Kidney (tissue), 14 donors: ENCODE results near the gene SIM2. TPM values are rescaled to one million over a fixed set of nuclear protein-coding genes. Genes with fewer than 3 reads are reported as not detected.

Experiments used
- DNase-seq, 5 donors: peaks; one replicate each; pipeline ENCODE4 v3.0.0-alpha.2; 2013 to 2020
- FAIRE-seq: peaks from 2 replicates; lab custom pipeline; 2012; peaks lifted over from hg19 to GRCh38; lab: Jason Lieb, UNC
- H3K27ac ChIP-seq, 2 donors: one replicate each; pipeline ENCODE4 v1.7.0; 2013; ENCODE audit warnings: low read depth in 2 of 2, low read length in 2 of 2, inconsistent platforms in 1 of 2
- H3K27me3 ChIP-seq: one replicate; pipeline ENCODE4 v1.7.1; 2013; ENCODE audit warnings: low read length, inconsistent platforms; ENCODE audit not compliant: control insufficient read depth, insufficient read depth
- H3K36me3 ChIP-seq, 3 donors: one replicate each; pipeline versions ENCODE4 v1.7.0 to v1.7.1; 2013; ENCODE audit warnings: low read length in 3 of 3, control low read depth in 1 of 3, inconsistent platforms in 1 of 3; ENCODE audit not compliant: insufficient read depth in 3 of 3, control insufficient read depth in 2 of 3
- H3K4me1 ChIP-seq, 3 donors: one replicate each; pipeline versions ENCODE4 v1.7.0 to v1.7.1; 2013; ENCODE audit warnings: low read length in 3 of 3, inconsistent platforms in 1 of 3, low read depth in 1 of 3; ENCODE audit not compliant: control insufficient read depth in 2 of 3, insufficient read depth in 2 of 3
- H3K4me3 ChIP-seq, 3 donors: one replicate each; pipeline versions ENCODE4 v1.7.0 to v1.8.1; 2013; ENCODE audit warnings: low read length in 3 of 3, control low read depth in 1 of 3, inconsistent platforms in 1 of 3
- H3K9ac ChIP-seq, 3 donors: one replicate each; pipeline versions ENCODE4 v1.7.0 to v1.7.1; 2013; ENCODE audit warnings: low read length in 3 of 3, control low read depth in 1 of 3, inconsistent platforms in 1 of 3
- H3K9me3 ChIP-seq, 3 donors: one replicate each; pipeline versions ENCODE4 v1.7.0 to v1.7.1; 2013; ENCODE audit warnings: low read length in 3 of 3, control low read depth in 1 of 3, inconsistent platforms in 1 of 3; ENCODE audit not compliant: control insufficient read depth in 2 of 3, insufficient read depth in 1 of 3
- CTCF ChIP-seq: IDR thresholded peaks from 3 replicates; pipeline ENCODE4 v1.5.1; 2012; ENCODE audit warnings: mild to moderate bottlenecking, moderate library complexity, borderline replicate concordance; ENCODE audit not compliant: insufficient read depth; ENCODE audit errors: extremely low read depth
- intact Hi-C: fragments of 100-400 bp; cut with DNase I; formaldehyde crosslinking; loops from one replicate; pipeline ENCODE4 v1.11.1; 2022
- polyA plus RNA-seq: library from polyadenylated mRNA; stranded (reverse); fragments of 350-450 nt; fragmentation: Illumina TruSeq; extraction: RNeasy Lipid Tissue Mini Kit (QIAGEN cat#74804); gene quantifications from one replicate; pipeline ENCODE4 v1.2.3, GENCODE V29; 2014; ENCODE audit warnings: low read depth, low replicate concordance; ENCODE audit not compliant: insufficient read depth
- total RNA-seq: library from RNA; stranded (reverse); fragmentation: NEBNext Ultra II Directional; extraction: Animal tissue kit (Norgen Biotek cat#: 25700); gene quantifications from one replicate; pipeline ENCODE4 v1.2.1, GENCODE V29; 2021
- donor health status: control.
- donor health status: control.
- donor health status: control.
- donor health status: control.
- donor health status: control.
- donor health status: DM: yes; HTN: yes; CAD: no.
- donor health status: Normal renal cell carcinoma (clear cell type).

SIM2 gene
- total and polyA plus RNA-seq, 2 donors from 2014 or later = 6.5 to 71.3 TPM

GRCh38 chr21:36784947-36785346, 86.0 kb downstream of the SIM2 start:
- Histone ChIP-seq H3K4me1 (no peaks in the 10 kb centered on the region), H3K27me3 (no peaks in the 10 kb centered on the region), H3K9me3 (no peaks in the 10 kb centered on the region), H3K9ac (no peak overlapping the region), H3K27ac (no peak overlapping the region), H3K4me3 (no peak overlapping the region), H3K36me3 (no peaks in the 10 kb centered on the region)
- no peak for TF ChIP-seq CTCF
- intact Hi-C loops = no loop called here
- DNase-seq = no peak
- FAIRE-seq = no peak

GRCh38 chr21:36785615-36786014, 86.7 kb downstream of the SIM2 start:
- Histone ChIP-seq H3K4me1 (no peaks in the 10 kb centered on the region), H3K27ac (no peak overlapping the region), H3K9ac (no peak overlapping the region), H3K9me3 (no peaks in the 10 kb centered on the region), H3K27me3 (no peaks in the 10 kb centered on the region), H3K36me3 (no peaks in the 10 kb centered on the region), H3K4me3 (no peak overlapping the region)
- TF ChIP-seq CTCF = no peak
- FAIRE-seq (no peak), DNase-seq (no peak)
- intact Hi-C loops = no loop called here

- Histone ChIP-seq H3K27me3 (no peaks in the 10 kb centered on the region), H3K4me1 (no peaks in the 10 kb centered on the region), H3K9me3 (no peaks in the 10 kb centered on the region), H3K36me3 (no peaks in the 10 kb centered on the region), H3K27ac (no peak overlapping the region), H3K4me3 (no peak overlapping the region), H3K9ac (no peak overlapping the region)
- TF ChIP-seq CTCF = no peak
- no peak for DNase-seq
- intact Hi-C loops = no loop called here
- no peak for FAIRE-seq
These were observed 87.3 kb downstream of the SIM2 start for GRCh38 chr21:36786186-36786585.

GRCh38 chr21:36788120-36788638, 89.3 kb downstream of the SIM2 start:
- Histone ChIP-seq H3K9ac (no peak overlapping the region), H3K9me3 (no peaks in the 10 kb centered on the region), H3K27ac (no peak overlapping the region), H3K27me3 (no peaks in the 10 kb centered on the region), H3K4me3 (no peak overlapping the region), H3K4me1 (no peaks in the 10 kb centered on the region), H3K36me3 (no peaks in the 10 kb centered on the region)
- TF ChIP-seq CTCF = no peak
- FAIRE-seq = no peak
- intact Hi-C loops = no loop called here
- peak in 2 of 5 donors; percentile 55 to 89 for DNase-seq
